Measurements from ENCODE around the gene STOX2. TPM values are rescaled to one million over a fixed set of nuclear protein-coding genes. Genes with fewer than 3 reads are reported as not detected.

The STOX2 gene
- total and polyA plus RNA-seq, 2 of the 8 experiments (the other 6 are each of a cell fraction or from before 2014, with no cell fraction given) = 5.5 to 20.0 TPM

DNA sequence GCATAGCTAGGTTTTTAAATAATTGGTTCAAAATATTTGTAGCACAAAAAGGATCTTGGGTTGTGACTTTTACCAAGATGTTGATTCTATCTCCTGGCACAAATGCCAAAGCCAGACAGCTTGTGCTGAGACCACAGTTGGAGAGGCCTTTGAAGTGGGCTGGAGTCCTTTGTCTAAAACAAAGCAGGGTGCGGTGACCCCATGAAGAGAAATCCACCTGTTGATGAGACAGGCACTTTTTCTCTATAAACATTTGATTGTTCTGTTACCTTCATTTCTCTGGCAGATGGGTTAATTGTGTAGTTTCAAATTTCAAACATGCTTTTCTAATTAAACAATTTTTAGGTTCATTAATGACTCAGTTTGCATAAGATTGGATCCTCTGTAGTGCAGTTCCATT, 56.7 kb downstream of the STOX2 start:
- no peak overlapping the region for H2BK12ac ChIP-seq (ENCODE audit: low read depth, low read length)
- no peak overlapping the region for H2BK120ac ChIP-seq (replicated peaks; ENCODE audit: low read depth, low read length)
- H3K23me2 ChIP-seq (ENCODE audit: low read depth, low read length) = no peaks in the 10 kb centered on the region; the same call in 1 of the 2 replicates
- no peak overlapping the region for H3K23ac ChIP-seq (ENCODE audit: insufficient read length)
- no peaks in the 10 kb centered on the region; the same call in 1 of the 2 replicates for H3K79me1 ChIP-seq (ENCODE audit: low read depth, low read length)
- no peak overlapping the region for H4K8ac ChIP-seq (ENCODE audit: extremely low read depth, insufficient read depth, low read length)
- H3K4me1 ChIP-seq (replicated peaks in 1 of 4; ENCODE audit: control insufficient read depth in 3 of 4, insufficient read depth in 4 of 4, low read length in 3 of 4) = peaks cover 0 to 3% (median 1%) of the 10 kb centered on the region in 4 experiments; a peak in 3 of 7 replicates
- H2AFZ ChIP-seq (ENCODE audit: low read length) = no peak overlapping the region
- peak overlapping the region in 1 of 4 experiments; percentile 34; a peak in 1 of 7 replicates for H3K9ac ChIP-seq (replicated peaks in 1 of 4; ENCODE audit: extremely low read depth in 1 of 4, low read depth in 3 of 4, low read length in 3 of 4)
- H2BK20ac ChIP-seq (ENCODE audit: low read length) = no peak overlapping the region
- H3K18ac ChIP-seq (ENCODE audit: extremely low read depth, low read length) = no peak overlapping the region
- H3K27me3 ChIP-seq (replicated peaks in 1 of 4; ENCODE audit: control insufficient read depth in 3 of 4, extremely low read depth in 1 of 4, insufficient read depth in 3 of 4, low read length in 3 of 4) = no peaks in the 10 kb centered on the region
- no peak overlapping the region for H2BK15ac ChIP-seq (ENCODE audit: low read length)
- H3K4me3 ChIP-seq (ENCODE audit: extremely low read depth in 1 of 4, insufficient read depth in 2 of 4, low read depth in 3 of 4, low read length in 4 of 4) = no peak overlapping the region
- FAIRE-seq = no peak
- no peak overlapping the region for H4K5ac ChIP-seq (ENCODE audit: insufficient read length, low read depth, low read length)
- H3K27ac ChIP-seq (ENCODE audit: low read depth, low read length) = no peak overlapping the region
- H3K4ac ChIP-seq (replicated peaks; ENCODE audit: insufficient read length, low read depth, low read length) = no peak overlapping the region
- no peaks in the 10 kb centered on the region for H3K9me3 ChIP-seq (ENCODE audit: insufficient read depth in 2 of 2, low read depth in 1 of 2, low read length in 1 of 2)
- CTCF ChIA-PET (ENCODE audit: partially characterized antibody) = no interaction called here
- H2AK5ac ChIP-seq (ENCODE audit: low read depth, low read length) = no peak overlapping the region
- 46% methylated on average over 1 of the region's 1 CpG; no CpG with 5 or more reads in 1 of the 2 experiments for WGBS, 2 experiments (ENCODE audit: extremely low coverage in 1 of 2, insufficient coverage in 1 of 2, insufficient read length in 1 of 2, insufficient replicate concordance in 2 of 2, low coverage in 1 of 2, low lambda C conversion rate in 2 of 2, missing lambda C conversion rate in 1 of 2)
- H3K56ac ChIP-seq (replicated peaks; ENCODE audit: insufficient read length, low read depth, low read length) = no peak overlapping the region
- H3K36me3 ChIP-seq (ENCODE audit: control insufficient read depth in 2 of 4, insufficient read depth in 4 of 4, low read length in 3 of 4) = no peaks in the 10 kb centered on the region
- H3K4me2 ChIP-seq (ENCODE audit: insufficient read depth in 1 of 2, low read depth in 2 of 2, low read length in 2 of 2) = no peak overlapping the region
- H2BK5ac ChIP-seq (ENCODE audit: low read depth, low read length) = no peak overlapping the region
- no peak overlapping the region for H3K14ac ChIP-seq (ENCODE audit: insufficient read length)
- DNase-seq (ENCODE audit: low read depth in 1 of 2, low spot score in 2 of 2) = no peak
- H4K91ac ChIP-seq (replicated peaks; ENCODE audit: insufficient read length, low read length) = no peak overlapping the region
- H3K79me2 ChIP-seq (ENCODE audit: control insufficient read depth in 1 of 2, insufficient read depth in 2 of 2, low read length in 2 of 2) = peaks cover 0 to 17% of the 10 kb centered on the region in 2 experiments; a peak in 2 of 4 replicates
- H4K20me1 ChIP-seq (replicated peaks in 1 of 2; ENCODE audit: control insufficient read depth in 1 of 2, insufficient read depth in 2 of 2, low read length in 2 of 2) = no peaks in the 10 kb centered on the region
- POLR2A ChIA-PET (ENCODE audit: partially characterized antibody) = no interaction called here
- no peak for TF ChIP-seq MAFK (IDR thresholded peaks at IDR 0.05; ENCODE audit: low read depth, low read length)
- no peak for TF ChIP-seq SUZ12 (IDR thresholded peaks at IDR 0.05; ENCODE audit: low read length)
- TF ChIP-seq POU5F1 (IDR thresholded peaks at IDR 0.05; ENCODE audit: low read depth, low read length) = no peak
- no peak for TF ChIP-seq FOSL1 (IDR thresholded peaks at IDR 0.05; ENCODE audit: insufficient read depth, low read depth, low read length)
- no peak for TF ChIP-seq NRF1 (IDR thresholded peaks at IDR 0.05; ENCODE audit: low read depth, low read length)
- no peak for TF ChIP-seq CHD1 (IDR thresholded peaks at IDR 0.05; ENCODE audit: low read depth, low read length)
- no peak for TF ChIP-seq CHD2 (IDR thresholded peaks at IDR 0.05; ENCODE audit: low read length)
- no peak for TF ChIP-seq PHF8 (conservative IDR thresholded peaks at IDR 0.05; ENCODE audit: low read depth, low read length)
- TF ChIP-seq ASH2L (IDR thresholded peaks at IDR 0.05; ENCODE audit: low read length) = no peak
- TF ChIP-seq HDAC6 (IDR thresholded peaks at IDR 0.05; ENCODE audit: low read depth, low read length) = no peak
- no peak for TF ChIP-seq JUND (IDR thresholded peaks at IDR 0.05; ENCODE audit: low read length)
- TF ChIP-seq RFX5 (IDR thresholded peaks at IDR 0.05; ENCODE audit: borderline replicate concordance, low read depth, low read length) = no peak
- TF ChIP-seq TAF1 (IDR thresholded peaks at IDR 0.05; ENCODE audit: low read depth, low read length) = no peak
